Measurements from ENCODE around the gene S100A8. TPM values are rescaled to one million over a fixed set of nuclear protein-coding genes. Genes with fewer than 3 reads are reported as not detected.

The S100A8 gene
- total and polyA plus RNA-seq, 2 donors (not counting 3 experiments of a cell fraction or from before 2014, with no cell fraction given), result not detected

GRCh38 chr1:153360190-153360589 is 30.7 kb downstream of the S100A8 start:
- BruUV-seq (replicated peaks), result no TSS peak
- dilution Hi-C loops (cut with MboI; ENCODE audit: extremely low pct_ligation_motif_present, low sequenced_read_pairs) (no loop called here), intact Hi-C loops (cut with micrococcal nuclease) (no loop called here)
- H3K9me3 ChIP-seq (replicated peaks; ENCODE audit: control insufficient read depth, insufficient read depth, low read length), result no peaks in the 10 kb centered on the region
- H4K20me1 ChIP-seq (replicated peaks; ENCODE audit: control insufficient read depth, extremely low read depth, insufficient read depth, low read length), result no peaks in the 10 kb centered on the region
- H2AFZ ChIP-seq (ENCODE audit: low read depth, low read length), result no peak overlapping the region
- DNase-seq (ENCODE audit: low read depth, low spot score), result no peak
- no peak for FAIRE-seq
- no peak overlapping the region for H3K27ac ChIP-seq (ENCODE audit: insufficient read depth, low read depth, low read length)
- no peak overlapping the region for H3K4me3 ChIP-seq (replicated peaks in 1 of 3; ENCODE audit: insufficient read depth in 1 of 3, low read depth in 1 of 3, low read length in 3 of 3)
- H3K4me1 ChIP-seq (ENCODE audit: control insufficient read depth, extremely low read depth, insufficient read depth, low read length), result no peaks in the 10 kb centered on the region
- no peaks in the 10 kb centered on the region for H3K36me3 ChIP-seq (ENCODE audit: control insufficient read depth in 2 of 2, extremely low read depth in 1 of 2, insufficient read depth in 2 of 2, low read length in 2 of 2)
- H3K9ac ChIP-seq (replicated peaks; ENCODE audit: extremely low read depth, insufficient read depth, low read length), result no peak overlapping the region
- no peaks in the 10 kb centered on the region for H3K9me1 ChIP-seq (replicated peaks; ENCODE audit: control insufficient read depth, extremely low read depth, insufficient read depth, low read length)
- TF ChIP-seq JUN (IDR thresholded peaks at IDR 0.05; ENCODE audit: borderline replicate concordance, insufficient read depth, insufficient read length, low read depth) (no peak), EZH2 (IDR thresholded peaks at IDR 0.05; ENCODE audit: borderline replicate concordance, low read depth, low read length, severe bottlenecking) (no peak), MAX (IDR thresholded peaks at IDR 0.05; ENCODE audit: insufficient read depth, insufficient read length) (no peak), FOS (IDR thresholded peaks at IDR 0.05; ENCODE audit: borderline replicate concordance, insufficient read depth, low read length) (no peak), MYC (IDR thresholded peaks at IDR 0.05; ENCODE audit: low read depth, low read length) (no peak), POLR2AphosphoS5 (IDR thresholded peaks at IDR 0.05; ENCODE audit: insufficient read depth, low read depth, low read length) (no peak), CTCF (IDR thresholded peaks at IDR 0.05; ENCODE audit: extremely low read depth in 1 of 2, insufficient read depth in 1 of 2, low read depth in 1 of 2, low read length in 2 of 2) (no peak), GATA2 (IDR thresholded peaks at IDR 0.05; ENCODE audit: insufficient read depth, insufficient read length, low read depth, low read length) (no peak), POLR2A (IDR thresholded peaks at IDR 0.05; ENCODE audit: low read depth, low read length) (no peak)
- no peak overlapping the region for H3K4me2 ChIP-seq (ENCODE audit: insufficient read depth, low read length)
- H3K27me3 ChIP-seq (ENCODE audit: control insufficient read depth in 2 of 2, insufficient read depth in 2 of 2, low read length in 2 of 2), result no peaks in the 10 kb centered on the region
- no peaks in the 10 kb centered on the region for H3K79me2 ChIP-seq (ENCODE audit: control insufficient read depth, insufficient read depth, low read length)
- ChIA-PET POLR2A (no interaction called here), CTCF (interaction anchor here (0.8 to 13.2 kb wide), 2 partner anchors 133 to 150 kb away, joined by 3 to 331 read pairs; no protein-coding TSS in a partner anchor)

All from endothelial cell of umbilical vein (primary cell).